OCI-LY3 (cell line): ENCODE measurements around the gene ATXN3L.

Source experiments
- H2AFZ ChIP-seq: fragments of 200-600, 300-600 bp; shearing (Covaris generic); 2 replicates; pipeline ENCODE4 v1.6.0; 2014; ENCODE audit warnings: antibody characterized with exemption, low read depth, low read length
- H3K27ac ChIP-seq: fragments of 200-600, 300-600 bp; sonication (generic); 2 replicates; pipeline ENCODE4 v1.5.1; 2014; ENCODE audit warnings: mild to moderate bottlenecking, low read length, moderate library complexity, mixed read lengths
- H3K27me3 ChIP-seq: fragments of 200-600, 300-600 bp; sonication (generic); 2 replicates; pipeline ENCODE4 v1.6.1; 2014; ENCODE audit warnings: low read depth, low read length, mixed read lengths
- H3K36me3 ChIP-seq: fragments of 200-600, 300-600 bp; sonication (generic); replicated peaks from 2 replicates; pipeline ENCODE3; 2014; ENCODE audit warnings: low read depth, low read length, mixed read lengths
- H3K4me1 ChIP-seq: fragments of 300-600, 200-600 bp; sonication (generic); 2 replicates; pipeline ENCODE4 v1.6.1; 2014; ENCODE audit warnings: low read length, mixed read lengths
- H3K4me2 ChIP-seq: fragments of 200-600, 300-600 bp; sonication (generic); 2 replicates; pipeline ENCODE4 v1.6.1; 2014; ENCODE audit warnings: low read length, mixed read lengths
- H3K4me3 ChIP-seq: fragments of 300-600, 200-600 bp; sonication (generic); 2 replicates; pipeline ENCODE4 v1.5.1; 2014; ENCODE audit warnings: antibody characterized with exemption, mild to moderate bottlenecking, low read length, moderate library complexity
- H3K79me2 ChIP-seq: fragments of 300-600, 200-600 bp; shearing (Covaris generic); 2 replicates; pipeline ENCODE4 v1.6.1; 2014; ENCODE audit warnings: mild to moderate bottlenecking, low read length, mixed read lengths
- H3K9ac ChIP-seq: fragments of 300-600, 200-600 bp; shearing (Covaris generic); 2 replicates; pipeline ENCODE4 v1.6.0; 2014; ENCODE audit warnings: mild to moderate bottlenecking, low read length, moderate library complexity
- H3K9me3 ChIP-seq: fragments of 200-600, 300-600 bp; shearing (Covaris generic); 2 replicates; pipeline ENCODE4 v1.6.1; 2014; ENCODE audit warnings: low read length, mixed read lengths; ENCODE audit not compliant: insufficient read depth
- H4K20me1 ChIP-seq: fragments of 200-600, 300-600 bp; sonication (generic); 2 replicates; pipeline ENCODE4 v1.6.1; 2016; ENCODE audit warnings: low read length, mixed read lengths; ENCODE audit not compliant: insufficient read depth
- CTCF ChIP-seq: fragments of 200-600, 300-600 bp; sonication (generic); IDR thresholded peaks from 2 replicates; pipeline ENCODE4 v1.5.1; 2014; ENCODE audit warnings: antibody characterized with exemption, low read length, low read depth
- EZH2phosphoT487 ChIP-seq: fragments of 200-600 bp; shearing (Covaris generic); IDR thresholded peaks from 2 replicates; pipeline ENCODE4 v1.6.1; 2018; ENCODE audit warnings: antibody characterized with exemption, mixed run types, low read depth

Gene ATXN3L

GRCh38 chrX:13330446-13330845, 10.6 kb upstream of the ATXN3L start:
- no peaks in the 10 kb centered on the region for H3K79me2 ChIP-seq
- no peak overlapping the region for H3K9ac ChIP-seq
- H3K4me3 ChIP-seq = no peak overlapping the region
- H3K4me2 ChIP-seq = no peak overlapping the region
- H3K27me3 ChIP-seq = no peaks in the 10 kb centered on the region
- TF ChIP-seq CTCF = no peak
- no peak for TF ChIP-seq EZH2phosphoT487
- H4K20me1 ChIP-seq = no peaks in the 10 kb centered on the region
- no peaks in the 10 kb centered on the region for H3K9me3 ChIP-seq
- H2AFZ ChIP-seq = no peak overlapping the region
- H3K4me1 ChIP-seq = no peaks in the 10 kb centered on the region
- H3K27ac ChIP-seq = no peak overlapping the region
- H3K36me3 ChIP-seq = no peaks in the 10 kb centered on the region

- Histone ChIP-seq H3K4me2 (no peak overlapping the region), H3K4me3 (no peak overlapping the region), H3K9me3 (no peaks in the 10 kb centered on the region), H3K9ac (no peak overlapping the region), H4K20me1 (no peaks in the 10 kb centered on the region), H3K27ac (no peak overlapping the region), H2AFZ (no peak overlapping the region), H3K4me1 (no peaks in the 10 kb centered on the region), H3K27me3 (no peaks in the 10 kb centered on the region), H3K36me3 (no peaks in the 10 kb centered on the region), H3K79me2 (no peaks in the 10 kb centered on the region)
- TF ChIP-seq CTCF = no peak
- TF ChIP-seq EZH2phosphoT487 = no peak
Measured at GRCh38 chrX:13327666-13328065, 7.8 kb upstream of the ATXN3L start.

GRCh38 chrX:13323241-13323640, 3.4 kb upstream of the ATXN3L start:
- H3K36me3 ChIP-seq = no peaks in the 10 kb centered on the region
- H3K9ac ChIP-seq = no peak overlapping the region
- no peaks in the 10 kb centered on the region for H4K20me1 ChIP-seq
- no peaks in the 10 kb centered on the region for H3K9me3 ChIP-seq
- no peaks in the 10 kb centered on the region for H3K79me2 ChIP-seq
- no peak overlapping the region for H2AFZ ChIP-seq
- H3K4me2 ChIP-seq = no peak overlapping the region
- H3K27ac ChIP-seq = no peak overlapping the region
- no peaks in the 10 kb centered on the region for H3K4me1 ChIP-seq
- no peaks in the 10 kb centered on the region for H3K27me3 ChIP-seq
- no peak overlapping the region for H3K4me3 ChIP-seq
- TF ChIP-seq CTCF (no peak), EZH2phosphoT487 (no peak)

- H3K4me2 ChIP-seq = no peak overlapping the region
- no peak overlapping the region for H3K9ac ChIP-seq
- no peak overlapping the region for H2AFZ ChIP-seq
- H4K20me1 ChIP-seq = no peaks in the 10 kb centered on the region
- H3K27ac ChIP-seq = no peak overlapping the region
- H3K27me3 ChIP-seq = no peaks in the 10 kb centered on the region
- no peaks in the 10 kb centered on the region for H3K4me1 ChIP-seq
- H3K36me3 ChIP-seq = no peaks in the 10 kb centered on the region
- H3K79me2 ChIP-seq = no peaks in the 10 kb centered on the region
- no peak overlapping the region for H3K4me3 ChIP-seq
- TF ChIP-seq EZH2phosphoT487 = no peak
- H3K9me3 ChIP-seq = no peaks in the 10 kb centered on the region
Measured at GRCh38 chrX:13317366-13317765, 2.5 kb downstream of the ATXN3L start.

- no peak overlapping the region for H3K27ac ChIP-seq
- no peaks in the 10 kb centered on the region for H3K9me3 ChIP-seq
- no peak overlapping the region for H3K9ac ChIP-seq
- no peak overlapping the region for H3K4me3 ChIP-seq
- no peaks in the 10 kb centered on the region for H3K4me1 ChIP-seq
- H4K20me1 ChIP-seq = no peaks in the 10 kb centered on the region
- H3K4me2 ChIP-seq = no peak overlapping the region
- no peak overlapping the region for H2AFZ ChIP-seq
- TF ChIP-seq EZH2phosphoT487 = no peak
- no peak for TF ChIP-seq CTCF
- no peaks in the 10 kb centered on the region for H3K36me3 ChIP-seq
- H3K27me3 ChIP-seq = no peaks in the 10 kb centered on the region
- H3K79me2 ChIP-seq = no peaks in the 10 kb centered on the region
Measured at GRCh38 chrX:13311560-13311959, 8.3 kb downstream of the ATXN3L start.
